Measurements from ENCODE around the gene KLHL36. TPM values are rescaled to one million over a fixed set of nuclear protein-coding genes. Genes with fewer than 3 reads are reported as not detected.

Gene KLHL36
- total RNA-seq, 1 donor from 2014 or later = 53.0 TPM

- Histone ChIP-seq H3K4me1 (no peaks in the 10 kb centered on the region), H3K27ac (no peak overlapping the region), H3K27me3 (ENCODE audit: low read depth) (no peaks in the 10 kb centered on the region), H3K9me3 (no peaks in the 10 kb centered on the region), H3K36me3 (peaks cover 61% of the 10 kb centered on the region), H3K4me3 (no peak overlapping the region)
- ATAC-seq = no peak
- DNase-seq = no peak
- intact Hi-C loops (cut with DNase I) = no loop called here
- no peak for TF ChIP-seq CTCF (IDR thresholded peaks at IDR 0.05)
Measured at GRCh38 chr16:84665843-84666242, 17.5 kb downstream of the KLHL36 start.

GRCh38 chr16:84667600-84668309 lies 19.4 kb downstream of the KLHL36 start:
- intact Hi-C loops (cut with DNase I) = no loop called here
- ATAC-seq (no peak), DNase-seq (no peak)
- Histone ChIP-seq H3K27ac (no peak overlapping the region), H3K4me1 (no peaks in the 10 kb centered on the region), H3K36me3 (peaks cover 42% of the 10 kb centered on the region), H3K9me3 (no peaks in the 10 kb centered on the region), H3K4me3 (no peak overlapping the region), H3K27me3 (ENCODE audit: low read depth) (no peaks in the 10 kb centered on the region)
- no peak for TF ChIP-seq CTCF (IDR thresholded peaks at IDR 0.05)

DNA sequence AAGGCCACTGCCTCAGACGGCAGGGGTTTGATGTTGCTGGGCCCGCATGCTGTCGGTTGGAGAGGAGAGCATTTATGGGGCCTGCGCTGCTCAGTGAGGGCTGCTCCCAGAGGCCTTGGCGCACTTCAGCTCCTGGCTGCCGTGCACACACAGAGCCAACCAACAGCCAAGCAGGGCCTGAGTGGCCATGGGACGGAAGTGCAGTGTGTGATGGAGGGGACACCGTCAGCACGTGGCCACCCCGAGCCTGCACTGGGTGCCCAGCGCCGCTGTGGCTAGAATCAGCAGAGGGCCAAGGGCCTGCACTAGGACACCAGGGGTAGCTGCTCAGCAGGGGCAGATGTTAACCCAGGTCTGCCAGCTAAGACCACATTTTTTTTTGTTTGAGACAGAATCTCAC lies 21.8 kb downstream of the KLHL36 start:
- no peak overlapping the region for H3K27ac ChIP-seq
- ATAC-seq (no peak), DNase-seq (no peak)
- H3K27me3 ChIP-seq (ENCODE audit: low read depth) = no peaks in the 10 kb centered on the region
- intact Hi-C loops (cut with DNase I) = loop anchor here (10.0 kb wide), 1 partner anchor 55 kb away; no protein-coding TSS in a partner anchor
- H3K36me3 ChIP-seq = peaks cover 19% of the 10 kb centered on the region
- H3K4me3 ChIP-seq = no peak overlapping the region
- H3K9me3 ChIP-seq = no peaks in the 10 kb centered on the region
- no peaks in the 10 kb centered on the region for H3K4me1 ChIP-seq
- TF ChIP-seq CTCF (IDR thresholded peaks at IDR 0.05) = no peak

- DNase-seq (peak; percentile 88), ATAC-seq (peak; percentile 91 to 92)
- Histone ChIP-seq H3K27ac (no peak overlapping the region), H3K27me3 (ENCODE audit: low read depth) (no peaks in the 10 kb centered on the region), H3K36me3 (peaks cover 6% of the 10 kb centered on the region), H3K4me1 (no peaks in the 10 kb centered on the region), H3K9me3 (no peaks in the 10 kb centered on the region), H3K4me3 (no peak overlapping the region)
- TF ChIP-seq CTCF (IDR thresholded peaks at IDR 0.05) = peak; percentile 93
- intact Hi-C loops (cut with DNase I) = loop anchor here (10.0 kb wide), 1 partner anchor 52 kb away; no protein-coding TSS in a partner anchor
Measured at GRCh38 chr16:84672276-84673202, 24.2 kb downstream of the KLHL36 start.

- ATAC-seq (no peak), DNase-seq (no peak)
- intact Hi-C loops (cut with DNase I) = loop anchor here (10.0 kb wide), 1 partner anchor 52 kb away; no protein-coding TSS in a partner anchor
- Histone ChIP-seq H3K4me3 (no peak overlapping the region), H3K36me3 (peaks cover under 1% of the 10 kb centered on the region), H3K27ac (no peak overlapping the region), H3K9me3 (no peaks in the 10 kb centered on the region), H3K27me3 (ENCODE audit: low read depth) (peaks cover under 1% of the 10 kb centered on the region), H3K4me1 (no peaks in the 10 kb centered on the region)
- no peak for TF ChIP-seq CTCF (IDR thresholded peaks at IDR 0.05)
Measured at GRCh38 chr16:84673203-84673535, 24.9 kb downstream of the KLHL36 start.

All from lower lobe of right lung (tissue), 2 donors.